SIG-M5 treated with dmso at 0.1 percent for 504 hours (cell line): ENCODE measurements around the gene THAP3.
A peak's percentile ranks its signal among the peaks of the same experiment; 100 is the strongest.

Experiments
- DNase-seq: peaks from one replicate; lab custom pipeline; 2025; ENCODE audit not compliant: unreplicated experiment; lab: John Stamatoyannopoulos, UW

The THAP3 gene

GRCh38 chr1:6612641-6613360 lies 11.9 kb upstream of the THAP3 start:
- no peak for DNase-seq

- peak; percentile 94 for DNase-seq
Observed at GRCh38 chr1:6613361-6614018, 11.2 kb upstream of the THAP3 start, which contains the start of gene PHF13. PHF13 (plus strand) TSS chr1:6613731; CDS start chr1:6614067, 336 bp downstream.

GRCh38 chr1:6614019-6614928 lies 10.4 kb upstream of the THAP3 start:
- no peak for DNase-seq

- no peak for DNase-seq
Observed at GRCh38 chr1:6614929-6615785, 9.5 kb upstream of the THAP3 start.

GRCh38 chr1:6619045-6619444 lies 5.6 kb upstream of the THAP3 start:
- no peak for DNase-seq

GRCh38 chr1:6621429-6622391 lies 3.0 kb upstream of the THAP3 start:
- DNase-seq: no peak

- no peak for DNase-seq
Observed at GRCh38 chr1:6622396-6623152, 2.1 kb upstream of the THAP3 start.

GRCh38 chr1:6623269-6623965 lies 1.3 kb upstream of the THAP3 start:
- DNase-seq: no peak

- no peak for DNase-seq
Observed at GRCh38 chr1:6625584-6626149, 999 bp downstream of the THAP3 start.

GRCh38 chr1:6627031-6627430 lies 2.4 kb downstream of the THAP3 start:
- no peak for DNase-seq

GRCh38 chr1:6627841-6628545 lies 3.3 kb downstream of the THAP3 start:
- DNase-seq: no peak

- no peak for DNase-seq
Observed at GRCh38 chr1:6628971-6629479, 4.4 kb downstream of the THAP3 start.

- DNase-seq: no peak
Observed at GRCh38 chr1:6630027-6630426, 5.4 kb downstream of the THAP3 start.

- no peak for DNase-seq
Observed at GRCh38 chr1:6631058-6631457, 6.4 kb downstream of the THAP3 start.

- DNase-seq: no peak
Observed at GRCh38 chr1:6632588-6633514, 8.2 kb downstream of the THAP3 start.
